HEK293 (cell line): ENCODE data around the gene BTAF1.
"Not testable (repeated sequence)": the region's sequence is repeated elsewhere in the genome, so short reads cannot be mapped to it uniquely, and the experiment has no call there.

Experiments used
- REST ChIP-seq: fragments of 450-650 bp; formaldehyde crosslinking; IDR thresholded peaks from 2 replicates; pipeline ENCODE4 v1.5.1; 2016; ENCODE audit warnings: missing biosample characterization, missing genetic modification characterization
- YY1 ChIP-seq: fragments of 450-650 bp; formaldehyde crosslinking; IDR thresholded peaks from 2 replicates; pipeline ENCODE4 v1.5.1; 2018; ENCODE audit warnings: missing biosample characterization, missing genetic modification characterization
- ZNF184 ChIP-seq: fragments of 450-650 bp; IDR thresholded peaks from 2 replicates; pipeline ENCODE4 v1.5.1; 2018; ENCODE audit warnings: missing biosample characterization, mild to moderate bottlenecking, missing genetic modification characterization
- ZNF23 ChIP-seq: fragments of 450-650 bp; formaldehyde crosslinking; IDR thresholded peaks from 2 replicates; pipeline ENCODE4 v1.5.1; 2016; ENCODE audit warnings: missing biosample characterization, missing genetic modification characterization, borderline replicate concordance
- ZNF239 ChIP-seq: fragments of 450-650 bp; formaldehyde crosslinking; IDR thresholded peaks from 2 replicates; pipeline ENCODE4 v1.5.1; 2016; ENCODE audit warnings: missing biosample characterization, missing genetic modification characterization
- ZNF416 ChIP-seq: fragments of 450-650 bp; formaldehyde crosslinking; IDR thresholded peaks from 2 replicates; pipeline ENCODE4 v1.5.1; 2016; ENCODE audit warnings: missing biosample characterization, missing genetic modification characterization
- ZNF510 ChIP-seq: fragments of 450-650 bp; formaldehyde crosslinking; IDR thresholded peaks from 2 replicates; pipeline ENCODE4 v1.5.1; 2018; ENCODE audit warnings: mild to moderate bottlenecking, missing genetic modification characterization, missing biosample characterization; ENCODE audit not compliant: insufficient replicate concordance
- ZNF768 ChIP-seq: fragments of 450-650 bp; formaldehyde crosslinking; IDR thresholded peaks from 2 replicates; pipeline ENCODE4 v1.5.1; 2018; ENCODE audit warnings: missing biosample characterization, mild to moderate bottlenecking, missing genetic modification characterization

- TF ChIP-seq YY1 (tag by site-specific recombination); ZNF768 (tag by site-specific recombination); REST; ZNF184 (tag by site-specific recombination); ZNF510 (tag by site-specific recombination); ZNF23 (tag by site-specific recombination); ZNF416 (tag by site-specific recombination); ZNF239: not testable (repeated sequence)
These were observed 109.5 kb downstream of the BTAF1 start for GRCh38 chr10:92033070-92033469.
